GM23338 (cell line): ENCODE measurements around the gene FFAR2. TPM values are rescaled to one million over a fixed set of nuclear protein-coding genes. Genes with fewer than 3 reads are reported as not detected.
A peak's percentile ranks its signal among the peaks of the same experiment; 100 is the strongest.

ENCODE experiments used
- ATAC-seq: fragments of 200-7000 bp; cut with Tn5 transposase; 3 replicates; pipeline ENCODE4 v1.9.1; 2020
- DNase-seq: peaks from one replicate; pipeline ENCODE4 v3.0.0-alpha.2; 2015; ENCODE audit warnings: low spot score
- H2AFZ ChIP-seq: fragments of 200-600 bp; sonication (generic); 2 replicates; pipeline ENCODE4 v1.8.0; 2016; ENCODE audit warnings: antibody characterized with exemption, mild to moderate bottlenecking, moderate library complexity
- H3F3A ChIP-seq: fragments of 200-600 bp; sonication (generic); replicated peaks from 2 replicates; pipeline ENCODE4 v1.8.0; 2017; ENCODE audit warnings: antibody characterized with exemption, mixed run types, low read depth
- H3K27ac ChIP-seq: fragments of 200-600 bp; sonication (generic); 2 replicates; pipeline ENCODE4 v1.6.1; 2016; ENCODE audit warnings: low read depth
- H3K27me3 ChIP-seq: fragments of 200-600 bp; sonication (generic); 2 replicates; pipeline ENCODE4 v1.8.0; 2016; ENCODE audit warnings: mild to moderate bottlenecking, mixed run types, moderate library complexity; ENCODE audit not compliant: insufficient read depth
- H3K36me3 ChIP-seq: fragments of 200-600 bp; sonication (generic); 2 replicates; pipeline ENCODE4 v1.8.0; 2016; ENCODE audit warnings: mild to moderate bottlenecking; ENCODE audit not compliant: insufficient read depth
- H3K4me1 ChIP-seq: fragments of 200-600 bp; sonication (generic); 2 replicates; pipeline ENCODE4 v1.8.0; 2016; ENCODE audit warnings: mild to moderate bottlenecking, moderate library complexity; ENCODE audit not compliant: insufficient read depth
- H3K4me2 ChIP-seq: fragments of 200-600 bp; sonication (generic); 2 replicates; pipeline ENCODE4 v1.7.1; 2017; ENCODE audit warnings: mixed run types
- H3K4me3 ChIP-seq: fragments of 200-600 bp; sonication (generic); 2 replicates; pipeline ENCODE4 v1.6.1; 2016; ENCODE audit warnings: mixed run types
- H3K79me2 ChIP-seq: fragments of 200-600 bp; sonication (generic); replicated peaks from 2 replicates; pipeline ENCODE4 v1.8.0; 2017; ENCODE audit warnings: mild to moderate bottlenecking; ENCODE audit not compliant: insufficient read depth
- H3K9me2 ChIP-seq: fragments of 200-600 bp; sonication (generic); 2 replicates; pipeline ENCODE4 v1.8.0; 2017; ENCODE audit not compliant: insufficient read depth
- H4K20me1 ChIP-seq: fragments of 200-600 bp; sonication (generic); replicated peaks from 2 replicates; pipeline ENCODE4 v1.8.0; 2017; ENCODE audit warnings: mild to moderate bottlenecking; ENCODE audit not compliant: insufficient read depth
- H3K27ac Mint-ChIP-seq: 2 replicates; pipeline ENCODE4 v1.8.0; 2020; ENCODE audit warnings: inconsistent platforms, mild to moderate bottlenecking, moderate library complexity, mixed read lengths
- H3K27me3 Mint-ChIP-seq: 3 replicates; pipeline ENCODE4 v1.8.0; 2022; ENCODE audit warnings: low read depth, mild to moderate bottlenecking, moderate library complexity, mixed read lengths, inconsistent platforms; ENCODE audit not compliant: insufficient read depth, poor library complexity
- H3K36me3 Mint-ChIP-seq: 3 replicates; pipeline ENCODE4 v1.8.0; 2021; ENCODE audit warnings: low read depth, mild to moderate bottlenecking, inconsistent platforms, moderate library complexity, mixed read lengths
- H3K4me1 Mint-ChIP-seq: 3 replicates; pipeline ENCODE4 v1.8.0; 2020; ENCODE audit warnings: mild to moderate bottlenecking, inconsistent platforms, mixed read lengths
- H3K4me3 Mint-ChIP-seq: 3 replicates; pipeline ENCODE4 v1.8.0; 2021; ENCODE audit warnings: moderate library complexity, mild to moderate bottlenecking, inconsistent platforms, mixed read lengths
- H3K9me3 Mint-ChIP-seq: 3 replicates; pipeline ENCODE4 v1.8.0; 2020; ENCODE audit warnings: moderate library complexity, mild to moderate bottlenecking, inconsistent platforms, mixed read lengths
- EZH2 ChIP-seq: fragments of 200-600 bp; sonication (generic); IDR thresholded peaks from one replicate; pipeline ENCODE4 v1.8.0; 2017; ENCODE audit warnings: antibody characterized with exemption, mild to moderate bottlenecking, low read depth; ENCODE audit not compliant: unreplicated experiment
- EZH2phosphoT487 ChIP-seq: fragments of 200-600 bp; sonication (generic); IDR thresholded peaks from one replicate; pipeline ENCODE4 v1.8.1; 2018; ENCODE audit warnings: antibody characterized with exemption; ENCODE audit not compliant: unreplicated experiment
- JUNB ChIP-seq: IDR thresholded peaks from one replicate; pipeline ENCODE4 v1.6.1; 2016; ENCODE audit warnings: antibody characterized with exemption; ENCODE audit not compliant: unreplicated experiment
- NANOG ChIP-seq: IDR thresholded peaks from 2 replicates; pipeline ENCODE4 v1.6.1; 2016; ENCODE audit warnings: antibody characterized with exemption, borderline replicate concordance
- STAT1 ChIP-seq: IDR thresholded peaks from one replicate; pipeline ENCODE4 v1.6.1; 2016; ENCODE audit warnings: antibody characterized with exemption; ENCODE audit not compliant: unreplicated experiment
- ZNF331 ChIP-seq: fragments of 250-450 bp; sonication (Bioruptor Pico); IDR thresholded peaks from 2 replicates; pipeline ENCODE4 v1.5.0; 2020; ENCODE audit warnings: low read depth, mild to moderate bottlenecking, moderate library complexity
- polyA plus RNA-seq: library from polyadenylated mRNA; unstranded; fragments of >200 nt; fragmentation: Nextera tagmentation; extraction: Ambion mirVana; gene quantifications from 2 replicates; pipeline ENCODE4 v1.2.1, GENCODE V29; 2016
- total RNA-seq: library from RNA; depleted of rRNA; stranded (reverse); fragments of >200 nt; shearing (Covaris generic); gene quantifications from 2 replicates; pipeline ENCODE4 v1.2.3, GENCODE V29; 2014
- TF ChIP-seq, protein P1 (sequence below): fragments of 250-450 bp; sonication (Bioruptor Pico); IDR thresholded peaks from 2 replicates; pipeline ENCODE4 v1.5.0; 2020; ENCODE audit warnings: mild to moderate bottlenecking, moderate library complexity
- TF ChIP-seq, protein P2 (sequence below): IDR thresholded peaks from one replicate; pipeline ENCODE4 v1.6.1; 2018; ENCODE audit warnings: antibody characterized with exemption; ENCODE audit not compliant: unreplicated experiment

FFAR2 gene
- total and polyA plus RNA-seq, 2 experiments from 2014 or later = not detected

DNA sequence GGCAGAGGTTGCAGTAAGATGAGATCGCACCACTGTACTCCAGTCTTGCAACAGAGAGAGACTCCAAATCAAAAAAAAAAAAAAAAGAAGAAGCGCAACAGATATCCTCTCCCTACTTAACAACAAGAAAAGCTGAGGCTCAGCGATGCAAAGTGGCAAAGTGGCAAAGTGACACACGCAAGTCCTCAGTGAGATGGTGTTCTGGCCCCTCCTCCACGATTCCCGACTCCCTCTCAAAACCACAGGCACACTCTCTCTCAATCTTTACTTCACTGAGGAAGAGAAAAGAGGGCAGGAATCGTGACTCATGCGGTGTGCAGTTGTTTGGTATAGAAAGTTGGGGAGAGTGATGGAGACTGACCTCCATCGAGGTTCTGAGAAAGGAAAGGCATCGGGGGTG, 12.6 kb downstream of the FFAR2 start:
- H3K36me3 ChIP-seq = no peaks in the 10 kb centered on the region
- H3K79me2 ChIP-seq = no peaks in the 10 kb centered on the region
- Mint-ChIP-seq H3K9me3 (no peaks in the 10 kb centered on the region), H3K27ac (no peak overlapping the region), H3K4me1 (peaks cover 3% of the 10 kb centered on the region), H3K27me3 (peaks cover 7% of the 10 kb centered on the region), H3K36me3 (no peaks in the 10 kb centered on the region), H3K4me3 (no peak overlapping the region; the same call in 2 of the 3 replicates)
- H2AFZ ChIP-seq = peak overlapping the region; percentile 14; the same call in 1 of the 2 replicates
- ATAC-seq (no peak), DNase-seq (no peak)
- H3F3A ChIP-seq = no peaks in the 10 kb centered on the region
- no peak overlapping the region for H3K4me3 ChIP-seq
- no peak for TF ChIP-seq EZH2phosphoT487
- TF ChIP-seq EZH2 = no peak
- TF ChIP-seq STAT1 = no peak
- no peak for TF ChIP-seq NANOG
- TF ChIP-seq, protein P1, sequence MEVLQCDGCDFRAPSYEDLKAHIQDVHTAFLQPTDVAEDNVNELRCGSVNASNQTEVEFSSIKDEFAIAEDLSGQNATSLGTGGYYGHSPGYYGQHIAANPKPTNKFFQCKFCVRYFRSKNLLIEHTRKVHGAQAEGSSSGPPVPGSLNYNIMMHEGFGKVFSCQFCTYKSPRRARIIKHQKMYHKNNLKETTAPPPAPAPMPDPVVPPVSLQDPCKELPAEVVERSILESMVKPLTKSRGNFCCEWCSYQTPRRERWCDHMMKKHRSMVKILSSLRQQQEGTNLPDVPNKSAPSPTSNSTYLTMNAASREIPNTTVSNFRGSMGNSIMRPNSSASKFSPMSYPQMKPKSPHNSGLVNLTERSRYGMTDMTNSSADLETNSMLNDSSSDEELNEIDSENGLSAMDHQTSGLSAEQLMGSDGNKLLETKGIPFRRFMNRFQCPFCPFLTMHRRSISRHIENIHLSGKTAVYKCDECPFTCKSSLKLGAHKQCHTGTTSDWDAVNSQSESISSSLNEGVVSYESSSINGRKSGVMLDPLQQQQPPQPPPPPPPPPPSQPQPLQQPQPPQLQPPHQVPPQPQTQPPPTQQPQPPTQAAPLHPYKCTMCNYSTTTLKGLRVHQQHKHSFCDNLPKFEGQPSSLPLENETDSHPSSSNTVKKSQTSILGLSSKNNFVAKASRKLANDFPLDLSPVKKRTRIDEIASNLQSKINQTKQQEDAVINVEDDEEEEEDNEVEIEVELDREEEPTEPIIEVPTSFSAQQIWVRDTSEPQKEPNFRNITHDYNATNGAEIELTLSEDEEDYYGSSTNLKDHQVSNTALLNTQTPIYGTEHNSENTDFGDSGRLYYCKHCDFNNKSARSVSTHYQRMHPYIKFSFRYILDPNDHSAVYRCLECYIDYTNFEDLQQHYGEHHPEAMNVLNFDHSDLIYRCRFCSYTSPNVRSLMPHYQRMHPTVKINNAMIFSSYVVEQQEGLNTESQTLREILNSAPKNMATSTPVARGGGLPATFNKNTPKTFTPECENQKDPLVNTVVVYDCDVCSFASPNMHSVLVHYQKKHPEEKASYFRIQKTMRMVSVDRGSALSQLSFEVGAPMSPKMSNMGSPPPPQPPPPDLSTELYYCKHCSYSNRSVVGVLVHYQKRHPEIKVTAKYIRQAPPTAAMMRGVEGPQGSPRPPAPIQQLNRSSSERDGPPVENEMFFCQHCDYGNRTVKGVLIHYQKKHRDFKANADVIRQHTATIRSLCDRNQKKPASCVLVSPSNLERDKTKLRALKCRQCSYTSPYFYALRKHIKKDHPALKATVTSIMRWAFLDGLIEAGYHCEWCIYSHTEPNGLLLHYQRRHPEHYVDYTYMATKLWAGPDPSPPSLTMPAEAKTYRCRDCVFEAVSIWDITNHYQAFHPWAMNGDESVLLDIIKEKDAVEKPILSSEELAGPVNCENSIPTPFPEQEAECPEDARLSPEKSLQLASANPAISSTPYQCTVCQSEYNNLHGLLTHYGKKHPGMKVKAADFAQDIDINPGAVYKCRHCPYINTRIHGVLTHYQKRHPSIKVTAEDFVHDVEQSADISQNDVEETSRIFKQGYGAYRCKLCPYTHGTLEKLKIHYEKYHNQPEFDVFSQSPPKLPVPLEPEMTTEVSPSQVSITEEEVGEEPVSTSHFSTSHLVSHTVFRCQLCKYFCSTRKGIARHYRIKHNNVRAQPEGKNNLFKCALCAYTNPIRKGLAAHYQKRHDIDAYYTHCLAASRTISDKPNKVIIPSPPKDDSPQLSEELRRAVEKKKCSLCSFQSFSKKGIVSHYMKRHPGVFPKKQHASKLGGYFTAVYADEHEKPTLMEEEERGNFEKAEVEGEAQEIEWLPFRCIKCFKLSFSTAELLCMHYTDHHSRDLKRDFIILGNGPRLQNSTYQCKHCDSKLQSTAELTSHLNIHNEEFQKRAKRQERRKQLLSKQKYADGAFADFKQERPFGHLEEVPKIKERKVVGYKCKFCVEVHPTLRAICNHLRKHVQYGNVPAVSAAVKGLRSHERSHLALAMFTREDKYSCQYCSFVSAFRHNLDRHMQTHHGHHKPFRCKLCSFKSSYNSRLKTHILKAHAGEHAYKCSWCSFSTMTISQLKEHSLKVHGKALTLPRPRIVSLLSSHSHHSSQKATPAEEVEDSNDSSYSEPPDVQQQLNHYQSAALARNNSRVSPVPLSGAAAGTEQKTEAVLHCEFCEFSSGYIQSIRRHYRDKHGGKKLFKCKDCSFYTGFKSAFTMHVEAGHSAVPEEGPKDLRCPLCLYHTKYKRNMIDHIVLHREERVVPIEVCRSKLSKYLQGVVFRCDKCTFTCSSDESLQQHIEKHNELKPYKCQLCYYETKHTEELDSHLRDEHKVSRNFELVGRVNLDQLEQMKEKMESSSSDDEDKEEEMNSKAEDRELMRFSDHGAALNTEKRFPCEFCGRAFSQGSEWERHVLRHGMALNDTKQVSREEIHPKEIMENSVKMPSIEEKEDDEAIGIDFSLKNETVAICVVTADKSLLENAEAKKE (CRISPR knock-in tag) = no peak
- no peak for TF ChIP-seq ZNF331 (CRISPR knock-in tag)
- H3K27me3 ChIP-seq = no peaks in the 10 kb centered on the region
- H3K4me2 ChIP-seq = no peak overlapping the region
- H3K9me2 ChIP-seq = no peaks in the 10 kb centered on the region
- no peaks in the 10 kb centered on the region for H3K4me1 ChIP-seq
- no peaks in the 10 kb centered on the region for H4K20me1 ChIP-seq
- no peak overlapping the region for H3K27ac ChIP-seq

DNA sequence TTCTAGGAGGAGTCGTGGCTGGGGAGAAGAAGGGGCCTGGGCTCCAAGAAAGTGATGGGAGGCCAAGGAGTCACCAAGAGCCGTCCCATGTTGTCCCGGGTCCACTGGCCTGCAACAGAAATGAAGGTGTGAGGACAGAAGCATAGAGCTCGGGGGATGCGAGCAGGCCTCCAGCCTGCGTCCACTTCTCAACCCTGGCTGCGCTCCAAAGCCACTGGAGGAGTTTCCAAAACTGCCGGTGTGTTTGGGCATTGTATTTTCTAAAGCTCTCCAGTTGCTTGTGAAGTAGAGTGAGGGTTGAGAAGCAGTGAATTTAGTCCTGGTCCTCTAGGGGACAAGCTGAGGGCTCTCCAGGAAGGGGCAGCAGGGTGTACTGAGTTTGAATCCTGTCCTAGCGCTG, 13.0 kb downstream of the FFAR2 start:
- Mint-ChIP-seq H3K9me3 (no peaks in the 10 kb centered on the region), H3K4me3 (no peak overlapping the region; the same call in 2 of the 3 replicates), H3K36me3 (no peaks in the 10 kb centered on the region), H3K27me3 (peaks cover 7% of the 10 kb centered on the region), H3K27ac (no peak overlapping the region), H3K4me1 (peaks cover 3% of the 10 kb centered on the region)
- no peaks in the 10 kb centered on the region for H3K27me3 ChIP-seq
- H4K20me1 ChIP-seq = no peaks in the 10 kb centered on the region
- no peaks in the 10 kb centered on the region for H3K79me2 ChIP-seq
- ATAC-seq (no peak), DNase-seq (no peak)
- H3K4me2 ChIP-seq = no peak overlapping the region
- no peak overlapping the region for H3K4me3 ChIP-seq
- H3K4me1 ChIP-seq = no peaks in the 10 kb centered on the region
- H3K9me2 ChIP-seq = no peaks in the 10 kb centered on the region
- H2AFZ ChIP-seq = peak overlapping the region; percentile 14; the same call in 1 of the 2 replicates
- no peak overlapping the region for H3K27ac ChIP-seq
- no peaks in the 10 kb centered on the region for H3F3A ChIP-seq
- H3K36me3 ChIP-seq = no peaks in the 10 kb centered on the region
- TF ChIP-seq STAT1 (no peak), EZH2phosphoT487 (no peak), JUNB (no peak)
- TF ChIP-seq, protein P2, sequence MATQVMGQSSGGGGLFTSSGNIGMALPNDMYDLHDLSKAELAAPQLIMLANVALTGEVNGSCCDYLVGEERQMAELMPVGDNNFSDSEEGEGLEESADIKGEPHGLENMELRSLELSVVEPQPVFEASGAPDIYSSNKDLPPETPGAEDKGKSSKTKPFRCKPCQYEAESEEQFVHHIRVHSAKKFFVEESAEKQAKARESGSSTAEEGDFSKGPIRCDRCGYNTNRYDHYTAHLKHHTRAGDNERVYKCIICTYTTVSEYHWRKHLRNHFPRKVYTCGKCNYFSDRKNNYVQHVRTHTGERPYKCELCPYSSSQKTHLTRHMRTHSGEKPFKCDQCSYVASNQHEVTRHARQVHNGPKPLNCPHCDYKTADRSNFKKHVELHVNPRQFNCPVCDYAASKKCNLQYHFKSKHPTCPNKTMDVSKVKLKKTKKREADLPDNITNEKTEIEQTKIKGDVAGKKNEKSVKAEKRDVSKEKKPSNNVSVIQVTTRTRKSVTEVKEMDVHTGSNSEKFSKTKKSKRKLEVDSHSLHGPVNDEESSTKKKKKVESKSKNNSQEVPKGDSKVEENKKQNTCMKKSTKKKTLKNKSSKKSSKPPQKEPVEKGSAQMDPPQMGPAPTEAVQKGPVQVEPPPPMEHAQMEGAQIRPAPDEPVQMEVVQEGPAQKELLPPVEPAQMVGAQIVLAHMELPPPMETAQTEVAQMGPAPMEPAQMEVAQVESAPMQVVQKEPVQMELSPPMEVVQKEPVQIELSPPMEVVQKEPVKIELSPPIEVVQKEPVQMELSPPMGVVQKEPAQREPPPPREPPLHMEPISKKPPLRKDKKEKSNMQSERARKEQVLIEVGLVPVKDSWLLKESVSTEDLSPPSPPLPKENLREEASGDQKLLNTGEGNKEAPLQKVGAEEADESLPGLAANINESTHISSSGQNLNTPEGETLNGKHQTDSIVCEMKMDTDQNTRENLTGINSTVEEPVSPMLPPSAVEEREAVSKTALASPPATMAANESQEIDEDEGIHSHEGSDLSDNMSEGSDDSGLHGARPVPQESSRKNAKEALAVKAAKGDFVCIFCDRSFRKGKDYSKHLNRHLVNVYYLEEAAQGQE = no peak
